Bladder microvascular endothelial cell (primary cell): ENCODE measurements around the gene CCNYL1. TPM values are rescaled to one million over a fixed set of nuclear protein-coding genes. Genes with fewer than 3 reads are reported as not detected.

Source experiments
- total RNA-seq: library from RNA; depleted of rRNA; stranded (reverse); fragments of >200 nt; gene quantifications from 2 replicates; pipeline ENCODE4 v1.2.3, GENCODE V29; 2014

Gene CCNYL1
- 26.4 and 40.3 TPM in 2 replicates for total RNA-seq

GRCh38 chr2:207710814-207711740, at the start of gene CCNYL1:
Gene CCNYL1, plus strand, starts transcription at chr2:207711640. Its CDS starts 257 bp downstream, at chr2:207711897.

Other genes starting within 250 kb of the CCNYL1 start
- 26.1 and 66.0 TPM in 2 replicates for gene CREB1, start 181.7 kb upstream of the CCNYL1 start, total RNA-seq
- gene METTL21A, start 86.2 kb upstream of the CCNYL1 start, total RNA-seq: 8.3 and 19.5 TPM in 2 replicates
- 1.9 and 6.3 TPM in 2 replicates for gene FZD5, start 58.3 kb downstream of the CCNYL1 start, total RNA-seq